Adrenal gland (tissue), 12 donors: ENCODE results near the gene SLC35C1. TPM values are rescaled to one million over a fixed set of nuclear protein-coding genes. Genes with fewer than 3 reads are reported as not detected.
"Not testable (repeated sequence)": the region's sequence is repeated elsewhere in the genome, so short reads cannot be mapped to it uniquely, and the experiment has no call there.

Source experiments
- DNase-seq, 7 donors: peaks; one replicate each; pipeline ENCODE4 v3.0.0-alpha.2; 2019 to 2020
- H3K27ac ChIP-seq, 5 donors: fragments of 200-600 bp; sonication (generic) in 4 of 5; 1 replicate in 3 of 5; 2 replicates in 2 of 5; pipeline versions ENCODE4 v1.5.1 to v1.8.0; 2016 to 2020; ENCODE audit warnings: mild to moderate bottlenecking in 1 of 5
- H3K27me3 ChIP-seq: fragments of 200-600 bp; 2 replicates; pipeline ENCODE4 v1.8.0; 2021
- H3K36me3 ChIP-seq, 2 donors: fragments of 200-600 bp; replicated peaks in 1 of 2; 1 replicate in 1 of 2; 2 replicates in 1 of 2; pipeline versions ENCODE4 v1.5.1 to v1.8.0; 2018 to 2022
- H3K4me1 ChIP-seq, 2 donors: fragments of 200-600 bp; replicated peaks in 1 of 2; 1 replicate in 1 of 2; 2 replicates in 1 of 2; pipeline versions ENCODE4 v1.5.1 to v1.8.0; 2018 to 2021
- H3K4me3 ChIP-seq, 4 donors: fragments of 200-600 bp; sonication (generic) in 3 of 4; one replicate each; pipeline ENCODE4 v1.5.1; 2016 to 2018
- H3K9me3 ChIP-seq, 3 donors: fragments of 200-600 bp; sonication (generic) in 1 of 3; replicated peaks in 1 of 3; 1 replicate in 2 of 3; 2 replicates in 1 of 3; pipeline versions ENCODE4 v1.5.1 to v1.8.0; 2016 to 2021
- POLR2A ChIP-seq, 2 donors: fragments of 450-650 bp; IDR thresholded peaks; one replicate each; pipeline ENCODE4 v1.6.1; 2017; ENCODE audit warnings: antibody characterized with exemption in 2 of 2, mild to moderate bottlenecking in 2 of 2, moderate library complexity in 1 of 2
- WGBS, 4 donors: extraction: QIAGEN DNeasy Blood & Tissue Kit in 2 of 4; methylation state at CpG; one replicate each; pipeline versions ENCODE4 v1.1.5 to v1.1.7; 2013 to 2017; 5-methylcytosine and 5-hydroxymethylcytosine counted together
- intact Hi-C, 2 donors: fragments of 100-400 bp; cut with DNase I; formaldehyde crosslinking; loops; one replicate each; pipeline versions ENCODE4 v1.14.1 to v1.15.0; 2022 to 2023
- polyA plus RNA-seq, 3 donors: library from polyadenylated mRNA; stranded (reverse); fragments of 200-250 nt in 2 of 3; fragments of 350-450 nt in 1 of 3; fragmentation: Illumina TruSeq in 1 of 3; extraction: RNeasy Lipid Tissue Mini Kit (QIAGEN cat#74804) in 1 of 3; gene quantifications; one replicate each; pipeline ENCODE4 v1.2.3, GENCODE V29; 2013 to 2014
- total RNA-seq, 9 donors: library from RNA; depleted of rRNA in 4 of 9; stranded (reverse); fragments of >200 nt in 4 of 9; fragments of 120-200 nt in 1 of 9; fragmentation: NEBNext Ultra II Directional in 1 of 9; extraction: Animal tissue kit (Norgen Biotek cat#: 25700) in 1 of 9; gene quantifications; one replicate each; pipeline versions ENCODE4 v1.1.0 to v1.2.4, GENCODE V29; 2013 to 2023
- TF ChIP-seq, protein P1 (sequence below), 6 experiments: fragments of 450-650 bp in 4 of 6; fragments of 200-600 bp in 2 of 6; sonication (generic) in 1 of 6; IDR thresholded peaks; 1 replicate in 5 of 6; 2 replicates in 1 of 6; pipeline versions ENCODE4 v1.5.1 to v1.8.0; 2016 to 2021; ENCODE audit warnings: antibody characterized with exemption in 6 of 6, mild to moderate bottlenecking in 2 of 6, moderate library complexity in 1 of 6
- donor health status: healthy with polysubstance abuse.
- donor health status: Bipolar disorder and iron deficiency.
- donor health status: DM: yes; HTN: yes; CAD: no.
- donor health status: DM: no; HTN: no; CAD: no.
- donor health status: DM: no; HTN: no; CAD: no.
- donor health status: DM: yes; HTN: yes; CAD: no.

SLC35C1 gene
- total and polyA plus RNA-seq, 12 donors: 4.4 to 17.3 (median 10.1) TPM

DNA sequence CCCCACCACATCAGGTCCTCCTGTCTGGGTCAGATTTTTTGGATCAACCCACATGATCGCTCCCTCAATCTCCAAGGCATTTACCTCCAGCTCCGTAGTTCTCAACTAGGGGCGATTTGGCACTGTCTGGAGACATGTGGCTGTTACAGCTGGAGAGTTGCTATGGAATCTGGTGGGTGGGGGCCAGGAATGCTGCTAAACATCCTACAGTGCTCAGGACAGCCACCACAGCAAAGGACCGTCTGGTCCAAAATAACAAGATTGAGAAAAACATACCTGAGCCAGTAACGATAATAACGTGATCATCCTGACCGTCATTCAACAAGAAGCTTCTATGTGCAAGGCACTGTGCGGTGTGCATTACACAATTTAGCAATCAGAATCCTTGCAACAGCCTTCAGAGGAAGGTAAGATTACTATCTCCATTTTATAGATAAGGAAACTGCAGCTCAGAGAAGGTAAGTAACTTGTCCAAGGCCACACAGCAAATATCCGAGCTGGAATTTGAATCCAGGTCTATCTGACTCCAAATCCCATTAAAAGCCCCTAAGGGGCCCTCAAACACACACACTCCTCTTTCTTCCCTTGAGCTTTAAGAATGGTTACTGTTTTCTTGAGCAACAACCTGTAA is 28.0 kb downstream of the SLC35C1 start:
- H3K4me3 ChIP-seq: no peak overlapping the region
- no peaks in the 10 kb centered on the region for H3K27me3 ChIP-seq
- no peaks in the 10 kb centered on the region for H3K9me3 ChIP-seq
- WGBS, 4 donors: 73 to 80% (median 76%) methylated on average over 9 of the region's 9 CpGs
- intact Hi-C loops: no loop called here
- H3K36me3 ChIP-seq: no peaks in the 10 kb centered on the region
- DNase-seq: peak in 2 of 7 donors; percentile 4 to 13
- no peak overlapping the region for H3K27ac ChIP-seq
- H3K4me1 ChIP-seq: no peaks in the 10 kb centered on the region
- TF ChIP-seq, protein P1, sequence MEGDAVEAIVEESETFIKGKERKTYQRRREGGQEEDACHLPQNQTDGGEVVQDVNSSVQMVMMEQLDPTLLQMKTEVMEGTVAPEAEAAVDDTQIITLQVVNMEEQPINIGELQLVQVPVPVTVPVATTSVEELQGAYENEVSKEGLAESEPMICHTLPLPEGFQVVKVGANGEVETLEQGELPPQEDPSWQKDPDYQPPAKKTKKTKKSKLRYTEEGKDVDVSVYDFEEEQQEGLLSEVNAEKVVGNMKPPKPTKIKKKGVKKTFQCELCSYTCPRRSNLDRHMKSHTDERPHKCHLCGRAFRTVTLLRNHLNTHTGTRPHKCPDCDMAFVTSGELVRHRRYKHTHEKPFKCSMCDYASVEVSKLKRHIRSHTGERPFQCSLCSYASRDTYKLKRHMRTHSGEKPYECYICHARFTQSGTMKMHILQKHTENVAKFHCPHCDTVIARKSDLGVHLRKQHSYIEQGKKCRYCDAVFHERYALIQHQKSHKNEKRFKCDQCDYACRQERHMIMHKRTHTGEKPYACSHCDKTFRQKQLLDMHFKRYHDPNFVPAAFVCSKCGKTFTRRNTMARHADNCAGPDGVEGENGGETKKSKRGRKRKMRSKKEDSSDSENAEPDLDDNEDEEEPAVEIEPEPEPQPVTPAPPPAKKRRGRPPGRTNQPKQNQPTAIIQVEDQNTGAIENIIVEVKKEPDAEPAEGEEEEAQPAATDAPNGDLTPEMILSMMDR (IDR thresholded peaks at IDR 0.05): no peak

DNA sequence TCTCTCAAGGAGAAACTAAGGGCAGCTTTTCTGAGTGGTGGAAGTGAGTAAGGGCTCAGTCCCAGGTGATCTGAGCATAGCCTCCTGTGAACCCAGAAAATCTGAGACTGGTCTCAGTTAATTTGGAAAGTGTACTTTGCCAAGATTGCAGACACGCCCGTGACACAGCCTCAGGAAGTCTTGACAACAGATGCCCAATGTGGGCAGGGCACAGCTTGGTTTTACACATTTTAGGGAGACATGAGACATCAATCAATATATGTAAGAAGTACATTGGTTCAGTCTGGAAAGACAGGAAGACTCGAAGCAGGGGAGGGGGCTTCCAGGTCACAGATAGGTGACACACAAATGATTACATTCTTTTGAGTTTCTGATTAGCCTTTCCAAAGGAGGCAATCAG is 28.8 kb downstream of the SLC35C1 start:
- no peak overlapping the region for H3K4me3 ChIP-seq
- no peaks in the 10 kb centered on the region for H3K36me3 ChIP-seq
- H3K9me3 ChIP-seq: no peaks in the 10 kb centered on the region
- intact Hi-C loops: no loop called here
- no peaks in the 10 kb centered on the region for H3K27me3 ChIP-seq
- H3K27ac ChIP-seq: no peak overlapping the region
- no peaks in the 10 kb centered on the region for H3K4me1 ChIP-seq
- 49 to 66% (median 58%) methylated on average over 3 of the region's 3 CpGs for WGBS, 4 donors
- peak in 2 of 7 donors; percentile 3 to 31 for DNase-seq
- TF ChIP-seq POLR2A (IDR thresholded peaks at IDR 0.05): no peak
- TF ChIP-seq, protein P1 (IDR thresholded peaks at IDR 0.05): no peak

DNA sequence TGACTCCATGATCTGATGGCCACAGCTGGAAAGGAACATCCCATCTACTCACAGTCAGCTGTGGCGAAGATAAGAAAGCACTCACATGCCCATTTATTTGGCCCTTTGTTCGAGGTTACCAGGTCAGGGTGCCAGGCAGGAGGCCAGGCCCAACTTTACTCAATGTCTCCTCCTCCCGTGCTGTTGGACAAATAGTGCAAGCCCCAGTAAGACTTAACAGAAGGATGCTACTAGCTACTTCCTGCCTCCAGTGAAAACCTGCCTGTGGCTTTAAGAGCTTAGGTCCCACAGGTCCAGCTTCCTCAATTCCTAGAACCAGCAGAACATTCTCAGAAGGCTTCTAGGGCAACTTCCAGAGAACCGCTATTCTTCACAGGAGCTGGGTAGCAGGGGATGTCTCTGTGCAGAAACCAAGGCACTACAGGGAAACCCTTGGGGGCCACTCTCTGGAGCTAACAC is 29.4 kb downstream of the SLC35C1 start:
- intact Hi-C loops: no loop called here

DNA sequence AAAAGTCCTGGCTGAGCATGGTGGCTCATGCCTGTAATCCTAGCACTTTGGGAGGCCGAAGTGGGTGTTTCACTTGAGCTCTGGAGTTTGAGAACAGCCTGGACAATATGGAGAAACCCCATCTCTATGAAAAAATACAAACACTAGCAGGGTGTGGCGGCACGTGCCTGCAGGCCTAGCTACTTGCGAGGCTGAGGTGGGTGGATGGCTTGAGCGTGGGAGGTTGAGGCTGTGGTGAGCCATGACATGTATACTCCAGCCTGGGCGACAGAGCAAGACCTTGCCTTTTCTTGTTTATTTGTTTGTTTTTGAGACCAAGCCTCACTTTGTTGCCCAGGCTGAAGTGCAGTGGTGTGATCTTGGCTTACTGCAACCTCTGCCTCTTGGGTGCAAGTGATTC is 34.3 kb downstream of the SLC35C1 start:
- no peaks in the 10 kb centered on the region for H3K9me3 ChIP-seq
- H3K36me3 ChIP-seq: no peaks in the 10 kb centered on the region
- intact Hi-C loops: no loop called here
- no peak overlapping the region for H3K27ac ChIP-seq
- H3K4me3 ChIP-seq: no peak overlapping the region
- H3K27me3 ChIP-seq: no peaks in the 10 kb centered on the region
- DNase-seq: no peak
- no peak for TF ChIP-seq POLR2A (IDR thresholded peaks at IDR 0.05)
- TF ChIP-seq, protein P1 (IDR thresholded peaks at IDR 0.05): no peak
- 87 to 93% (median 90%) methylated on average over 6 of the region's 6 CpGs for WGBS, 4 donors
- peaks cover 0 to 8% of the 10 kb centered on the region in 2 donors for H3K4me1 ChIP-seq

More for the DNA sequence above, 29.4 kb downstream of the SLC35C1 start:
- Histone ChIP-seq H3K4me1 (no peaks in the 10 kb centered on the region), H3K9me3 (no peaks in the 10 kb centered on the region), H3K27ac (no peak overlapping the region), H3K4me3 (no peak overlapping the region), H3K27me3 (no peaks in the 10 kb centered on the region), H3K36me3 (no peaks in the 10 kb centered on the region)
- TF ChIP-seq POLR2A (IDR thresholded peaks at IDR 0.05): no peak
- TF ChIP-seq, protein P1 (IDR thresholded peaks at IDR 0.05): no peak
- WGBS, 4 donors: 29 to 40% (median 30%) methylated on average over 4 of the region's 4 CpGs
- DNase-seq: peak in 2 of 7 donors; percentile 15 to 27

DNA sequence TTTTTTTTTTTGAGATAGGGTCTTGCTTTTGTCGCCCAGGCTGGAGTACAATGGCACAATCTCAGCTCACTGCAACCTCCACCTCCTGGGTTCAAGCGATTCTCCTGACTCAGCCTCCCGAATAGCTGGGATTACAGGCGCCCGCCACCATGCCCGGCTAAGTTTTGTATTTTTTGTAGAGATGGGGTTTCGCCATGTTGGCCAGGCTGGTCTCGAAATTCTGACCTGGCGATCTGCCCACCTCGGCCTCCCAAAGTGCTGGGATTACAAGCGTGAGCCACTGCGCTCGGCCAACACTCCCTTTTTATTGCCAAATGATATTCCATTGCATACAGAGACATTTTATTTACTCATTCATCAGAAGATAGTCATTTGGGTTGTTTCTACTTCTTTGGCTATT is 35.3 kb downstream of the SLC35C1 start:
- DNase-seq, H3K36me3 ChIP-seq, H3K9me3 ChIP-seq, H3K4me3 ChIP-seq, intact Hi-C loops, H3K4me1 ChIP-seq, H3K27ac ChIP-seq, H3K27me3 ChIP-seq: not testable (repeated sequence)
- 85 to 93% (median 88%) methylated on average over 13 of the region's 13 CpGs for WGBS, 4 donors
